CD4-positive, alpha-beta T cell treated with Interleukin-1 beta for 1 hour (primary cell): ENCODE measurements around the gene SYNPO2.
"Not testable (repeated sequence)": the region's sequence is repeated elsewhere in the genome, so short reads cannot be mapped to it uniquely, and the experiment has no call there.

Experiments used
- DNase-seq, 2 donors: peaks; one replicate each; pipeline ENCODE4 v3.0.0-alpha.2; 2020 to 2022

Gene SYNPO2

DNA sequence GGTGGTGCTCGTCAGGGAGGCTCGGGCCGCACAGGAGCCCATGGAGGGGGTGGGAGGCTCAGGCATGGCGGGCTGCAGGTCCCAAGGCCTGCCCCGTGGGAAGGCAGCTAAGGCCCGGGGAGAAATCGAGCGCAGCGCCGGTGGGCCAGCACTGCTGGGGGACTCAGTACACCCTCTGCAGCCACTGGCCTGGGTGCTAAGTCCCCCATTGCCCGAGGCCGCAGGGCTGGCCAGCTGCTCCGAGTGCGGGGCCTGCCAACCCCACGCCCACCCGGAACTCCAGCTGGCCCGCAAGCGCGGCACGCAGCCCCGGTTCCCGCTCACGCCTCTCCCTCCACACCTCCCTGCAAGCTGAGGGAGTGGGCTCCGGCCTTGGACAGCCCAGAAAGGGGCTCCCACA, 88.4 kb downstream of the SYNPO2 start:
- DNase-seq: not testable (repeated sequence)

- no peak for DNase-seq
Observed at GRCh38 chr4:118979712-118980111, 91.1 kb downstream of the SYNPO2 start.

DNA sequence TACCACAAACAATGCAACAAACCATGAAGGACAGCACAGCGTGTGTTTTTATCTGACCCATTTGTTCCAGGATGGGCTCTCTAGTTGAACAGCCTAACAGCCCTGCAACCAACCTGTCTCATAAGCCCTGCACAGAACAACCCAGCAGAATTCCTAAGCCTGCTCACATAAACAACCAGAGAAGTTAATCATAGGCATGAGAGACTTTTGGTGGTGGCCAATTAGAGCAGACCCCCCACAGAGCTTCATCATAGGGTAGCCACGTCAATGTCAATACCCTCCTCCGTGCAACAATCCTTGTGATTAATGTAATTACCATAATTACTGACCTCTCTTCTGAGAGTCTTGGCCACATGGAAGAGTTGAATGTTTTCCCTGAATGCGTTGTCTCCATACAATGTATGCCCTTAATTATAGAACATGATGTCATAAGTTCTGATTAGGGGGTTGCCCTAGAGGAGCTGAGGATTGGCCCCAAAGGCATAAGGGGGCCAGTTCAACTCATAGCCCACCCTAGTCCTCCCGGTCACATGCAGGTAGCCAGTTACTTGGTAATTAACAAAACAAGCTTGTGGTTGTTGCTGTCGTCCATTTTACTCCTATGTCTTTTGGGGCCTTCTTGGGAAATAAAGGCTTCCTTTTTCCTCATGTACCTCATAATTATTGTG, 92.7 kb downstream of the SYNPO2 start:
- no peak for DNase-seq

- peak; percentile 44 to 59 for DNase-seq
Observed at GRCh38 chr4:118981839-118982381, 93.3 kb downstream of the SYNPO2 start.

GRCh38 chr4:118983293-118983692, 94.6 kb downstream of the SYNPO2 start:
- no peak for DNase-seq

DNA sequence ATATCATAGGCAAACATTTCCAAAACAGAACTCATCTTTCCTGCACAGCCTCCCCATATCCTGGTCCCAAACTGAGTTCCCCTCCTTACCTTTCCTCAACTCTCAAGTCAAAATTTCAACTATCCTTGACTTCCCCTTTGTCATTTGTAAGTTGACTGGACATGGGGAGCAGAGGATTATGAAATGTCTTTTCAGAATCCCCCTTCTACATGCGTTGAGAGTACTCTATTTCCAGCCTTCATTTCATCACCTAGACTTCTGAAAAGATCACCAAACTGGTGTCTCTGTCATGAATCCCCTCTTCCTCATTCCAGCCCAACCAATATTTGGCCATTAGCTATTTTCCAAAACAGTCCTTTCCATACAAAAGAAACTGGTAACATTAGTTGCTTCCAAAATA, 95.2 kb downstream of the SYNPO2 start:
- DNase-seq: no peak

GRCh38 chr4:118985170-118986000, 96.7 kb downstream of the SYNPO2 start:
- no peak for DNase-seq

DNA sequence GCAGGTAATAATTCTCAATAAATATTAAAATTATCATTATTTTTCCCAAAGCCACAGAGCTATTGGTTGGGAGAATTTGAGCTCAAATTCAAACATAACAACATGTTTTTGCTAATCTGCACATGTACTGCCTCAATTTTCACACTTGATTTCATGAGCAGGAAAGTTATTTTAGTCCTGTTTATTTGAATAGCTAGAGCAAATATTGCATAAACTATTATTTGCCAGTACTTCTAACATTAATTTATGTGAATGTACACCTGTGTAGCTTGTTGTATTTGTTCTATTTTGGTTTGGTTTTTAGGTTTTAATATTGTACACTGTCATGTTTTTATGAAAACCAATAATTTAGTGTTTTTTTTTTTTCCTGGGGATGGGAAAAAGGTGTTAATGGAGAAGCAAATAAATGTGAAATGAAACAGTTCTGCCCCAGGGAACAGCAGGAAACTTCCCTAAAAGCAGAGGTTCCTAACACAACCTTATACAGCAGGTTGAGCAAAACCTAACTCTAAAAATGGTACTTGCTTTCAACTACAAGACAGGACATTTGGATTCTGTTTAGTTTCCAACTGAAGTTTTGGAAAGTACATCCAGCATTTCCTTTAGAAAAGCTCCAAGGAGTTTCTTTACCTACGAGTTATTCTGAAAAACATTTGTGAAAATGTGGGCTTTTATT, 99.4 kb downstream of the SYNPO2 start:
- DNase-seq: no peak

GRCh38 chr4:118988635-118988972, 100.0 kb downstream of the SYNPO2 start:
- no peak for DNase-seq

GRCh38 chr4:118989098-118990080, 100.7 kb downstream of the SYNPO2 start:
- DNase-seq: no peak

DNA sequence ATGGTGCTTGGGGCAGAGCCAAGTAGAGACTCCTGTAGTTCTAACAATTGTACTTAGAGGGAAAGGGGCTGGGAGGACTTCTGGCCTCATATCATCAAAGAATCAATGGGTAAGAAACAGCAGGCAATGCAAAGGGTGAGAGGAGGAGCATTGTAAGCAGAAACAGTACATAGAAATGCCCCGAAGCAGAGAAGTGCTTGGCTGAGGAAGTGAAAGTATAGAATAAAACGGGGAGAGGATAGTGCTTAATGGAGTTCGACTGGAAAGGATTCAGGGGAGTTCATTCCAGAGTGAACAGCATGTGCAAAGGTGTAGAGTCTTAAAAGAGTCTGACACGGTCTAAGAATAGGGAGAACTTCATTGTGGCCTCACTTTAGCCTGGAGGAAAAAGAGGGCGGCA, 103.0 kb downstream of the SYNPO2 start:
- no peak for DNase-seq

- DNase-seq: no peak
Observed at GRCh38 chr4:118992149-118992548, 103.5 kb downstream of the SYNPO2 start.

DNA sequence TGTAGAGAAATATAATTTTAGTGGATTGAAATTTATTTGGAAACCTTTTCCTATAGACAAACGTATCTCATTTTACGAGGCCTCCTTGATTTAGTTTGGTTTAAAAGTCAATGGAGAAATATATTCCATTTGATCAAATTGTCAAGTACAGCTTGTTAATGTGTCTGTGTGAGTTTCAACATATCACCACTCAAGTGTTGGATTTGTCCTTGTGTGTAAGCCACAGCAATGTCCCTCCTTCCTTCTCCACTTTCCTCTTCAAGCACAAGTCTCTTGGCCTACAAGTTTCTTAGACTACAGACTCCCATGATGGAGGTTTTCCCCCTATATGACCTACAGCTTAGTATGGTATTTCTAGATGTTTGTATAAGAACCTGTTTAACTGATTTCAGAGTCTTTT, 104.7 kb downstream of the SYNPO2 start:
- no peak for DNase-seq

DNA sequence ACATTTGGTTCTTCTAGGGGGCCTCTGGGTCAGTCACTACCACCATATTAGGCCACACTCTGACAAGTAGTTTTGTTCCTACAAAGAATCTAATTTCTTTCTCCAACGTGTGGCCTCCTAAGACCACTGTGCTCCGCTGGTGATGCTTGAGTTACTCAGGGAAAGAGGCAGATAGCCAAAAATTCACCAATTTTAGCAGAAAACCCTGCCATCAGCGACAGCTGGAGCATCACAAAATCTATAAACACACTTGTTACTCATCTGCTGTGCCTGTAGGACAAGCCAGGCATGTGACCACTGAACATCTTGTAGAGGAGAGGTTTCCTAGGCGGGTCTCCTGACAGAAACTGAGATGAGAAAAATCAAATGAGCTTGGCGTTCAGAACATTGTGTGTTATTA, 105.4 kb downstream of the SYNPO2 start:
- no peak for DNase-seq

DNA sequence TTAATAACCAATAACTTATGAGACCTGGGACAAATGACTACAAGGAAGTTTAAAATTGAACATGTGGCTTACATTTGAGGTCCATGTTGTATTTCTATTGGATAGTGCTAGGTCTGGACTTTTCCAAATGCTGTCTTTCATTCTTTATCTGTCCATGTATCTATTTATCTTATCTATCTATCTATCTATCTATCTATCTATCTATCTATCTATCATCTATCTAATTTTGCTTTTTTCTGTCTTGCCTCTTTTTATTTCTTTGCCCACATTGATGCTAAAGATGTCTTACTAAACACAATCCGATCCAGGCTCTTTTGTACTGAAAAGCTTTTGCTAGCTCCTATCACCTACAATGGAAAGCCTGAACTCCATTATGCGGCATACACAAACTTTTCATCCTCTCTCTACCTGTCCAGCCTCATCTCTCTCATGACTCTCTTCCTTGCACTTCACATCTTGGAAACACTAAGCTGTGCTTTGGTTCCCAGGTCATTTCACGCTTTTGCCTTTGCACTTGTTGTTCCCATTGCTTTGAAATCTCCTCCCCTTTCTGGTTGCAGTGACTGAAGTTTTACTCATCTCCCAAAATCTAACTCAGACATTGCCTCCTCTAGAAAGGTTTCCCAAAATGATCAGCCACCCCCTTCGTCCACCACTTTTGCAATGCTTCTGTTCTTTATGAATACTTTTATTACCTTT, 107.2 kb downstream of the SYNPO2 start:
- DNase-seq: no peak

DNA sequence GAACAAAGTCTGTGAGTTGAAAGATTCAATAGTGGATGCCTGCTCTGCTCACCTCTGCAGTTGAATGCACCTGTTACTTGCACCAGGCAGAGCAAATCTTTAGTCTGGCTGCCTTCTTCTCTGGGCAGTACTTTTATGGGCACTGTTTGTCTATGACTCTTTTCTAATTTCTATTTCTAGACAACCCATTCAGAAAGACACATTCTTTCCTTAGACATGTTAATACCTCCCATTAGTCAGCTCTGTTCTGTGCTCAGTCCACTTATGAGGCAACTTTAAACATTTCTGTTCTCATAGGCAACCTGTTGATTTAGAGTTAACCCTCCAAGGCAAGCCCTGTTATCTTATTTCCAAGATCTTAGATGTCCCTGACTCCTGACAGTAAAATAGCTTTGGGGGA, 108.9 kb downstream of the SYNPO2 start:
- no peak for DNase-seq

- no peak for DNase-seq
Observed at GRCh38 chr4:118999919-119000318, 111.3 kb downstream of the SYNPO2 start.

GRCh38 chr4:119000400-119000799, 111.7 kb downstream of the SYNPO2 start:
- no peak for DNase-seq

DNA sequence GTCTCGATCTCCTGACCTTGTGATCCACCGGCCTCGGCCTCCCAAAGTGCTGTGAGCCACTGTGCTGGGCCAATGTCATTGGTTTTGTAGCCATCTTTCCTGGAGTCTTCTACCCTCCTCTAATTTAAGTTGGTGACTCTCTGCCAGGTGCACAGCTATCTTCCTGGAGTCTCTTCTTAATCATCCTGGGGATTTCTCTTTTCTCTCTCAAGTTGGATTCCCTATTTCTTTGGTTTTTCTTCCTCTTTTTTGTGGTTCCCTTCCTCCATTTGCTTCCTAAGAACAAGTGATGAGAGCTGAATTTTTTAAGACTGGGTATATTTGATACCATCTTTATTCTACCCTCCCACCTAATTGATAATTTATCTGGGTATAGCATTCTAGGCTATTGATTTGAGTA, 113.8 kb downstream of the SYNPO2 start:
- DNase-seq: no peak

DNA sequence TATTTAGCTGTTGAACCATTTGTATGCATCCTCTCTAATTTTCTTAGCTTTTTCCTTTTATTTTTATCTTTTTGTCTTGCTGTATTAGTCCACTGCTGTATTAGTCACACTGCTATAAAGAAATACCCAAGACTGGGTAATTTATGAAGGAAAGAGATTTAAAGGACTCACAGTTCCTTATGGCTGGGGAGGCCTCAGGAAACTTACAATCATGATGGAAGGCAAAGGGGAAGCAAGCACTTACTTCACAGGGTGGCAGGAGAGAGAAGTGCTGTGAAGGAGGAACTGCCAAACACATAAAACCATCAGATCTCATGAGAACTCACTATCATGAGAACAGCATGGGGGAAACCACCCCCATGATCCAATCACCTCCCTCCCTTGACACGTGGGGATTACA, 114.3 kb downstream of the SYNPO2 start:
- peak in 1 of 2 donors; percentile 36 for DNase-seq

- no peak for DNase-seq
Observed at GRCh38 chr4:119005928-119006460, 117.3 kb downstream of the SYNPO2 start.

GRCh38 chr4:119008761-119009160, 120.1 kb downstream of the SYNPO2 start:
- no peak for DNase-seq
